ENCODE results near the gene TPPP2.
A peak's percentile ranks its signal among the peaks of the same experiment; 100 is the strongest.
"Not testable (repeated sequence)": the region's sequence is repeated elsewhere in the genome, so short reads cannot be mapped to it uniquely, and the experiment has no call there.

Gene TPPP2

GRCh38 chr14:20999591-20999990, 30.4 kb upstream of the TPPP2 start:
- DNase-seq: no peak
- no peak for TF ChIP-seq POLR2A (IDR thresholded peaks at IDR 0.05; ENCODE audit: low read length)
- no peak for TF ChIP-seq GATA1 (IDR thresholded peaks at IDR 0.05; ENCODE audit: low read depth, low read length)

DNA sequence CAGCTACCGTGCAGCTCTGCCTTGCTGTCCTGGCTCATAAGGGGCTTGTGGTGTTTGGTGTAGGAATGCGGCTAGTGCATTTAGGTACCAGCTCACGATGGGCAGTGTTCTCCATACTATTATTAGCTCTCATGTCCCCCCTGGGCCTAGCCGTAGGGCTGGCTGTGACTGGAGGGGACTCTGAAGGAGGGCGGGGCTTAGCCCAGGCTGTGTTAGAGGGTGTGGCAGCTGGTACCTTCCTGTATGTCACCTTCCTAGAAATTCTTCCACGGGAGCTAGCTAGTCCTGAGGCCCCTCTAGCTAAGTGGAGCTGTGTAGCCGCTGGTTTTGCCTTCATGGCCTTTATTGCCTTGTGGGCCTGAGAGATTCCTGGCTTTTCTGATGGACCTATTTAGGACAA, 28.8 kb upstream of the TPPP2 start:
- no peak for DNase-seq
- TF ChIP-seq GATA1 (IDR thresholded peaks at IDR 0.05; ENCODE audit: low read depth, low read length) (no peak), POLR2A (IDR thresholded peaks at IDR 0.05; ENCODE audit: low read length) (no peak)

GRCh38 chr14:21003788-21004346, 26.1 kb upstream of the TPPP2 start:
- TF ChIP-seq GATA1 (IDR thresholded peaks at IDR 0.05; ENCODE audit: low read depth, low read length): no peak
- no peak for TF ChIP-seq POLR2A (IDR thresholded peaks at IDR 0.05; ENCODE audit: low read length)

DNA sequence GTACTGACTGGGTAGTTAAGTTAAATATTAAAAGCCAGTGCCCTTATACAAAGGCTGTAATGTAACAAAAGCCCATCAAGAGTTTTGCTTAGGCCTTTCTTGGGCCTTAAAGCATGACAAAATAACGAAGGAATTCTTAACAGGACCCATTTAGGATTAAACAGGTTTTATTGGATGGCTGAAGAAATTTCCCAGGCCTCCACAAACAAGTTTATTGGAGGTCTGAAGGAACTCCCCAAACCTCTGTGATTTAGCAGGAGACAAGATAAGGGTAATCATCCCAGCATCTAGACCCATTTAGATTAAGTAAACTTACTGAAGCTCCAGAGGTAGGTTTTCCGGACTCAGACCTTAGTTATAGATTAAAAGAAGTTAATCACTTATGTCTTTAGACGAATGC, 20.3 kb upstream of the TPPP2 start:
- DNase-seq: not testable (repeated sequence)

More at GRCh38 chr14:21003788-21004346, 26.1 kb upstream of the TPPP2 start:
- no peak for DNase-seq

DNA sequence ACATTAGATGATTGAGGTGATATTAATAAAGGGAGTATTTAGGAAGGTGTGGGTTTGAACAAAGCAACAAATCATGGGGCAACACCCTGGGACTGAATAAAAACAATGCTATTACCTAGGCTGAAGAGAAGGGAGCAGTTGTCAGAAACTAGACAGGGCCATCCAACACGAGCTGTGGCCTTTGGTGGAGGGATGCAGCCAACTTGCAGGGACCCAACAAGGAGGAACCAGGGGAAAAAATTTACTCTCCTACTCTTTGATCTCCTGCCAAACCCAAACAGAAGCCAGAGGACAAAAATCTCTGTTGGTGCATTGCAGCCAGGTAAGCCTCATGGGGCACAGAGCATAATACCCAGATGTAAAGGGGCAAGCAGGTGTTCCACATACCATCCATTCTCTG, 18.9 kb upstream of the TPPP2 start:
- TF ChIP-seq POLR2A (IDR thresholded peaks at IDR 0.05; ENCODE audit: low read length) (no peak), GATA1 (IDR thresholded peaks at IDR 0.05; ENCODE audit: low read depth, low read length) (no peak)
- DNase-seq: no peak

- DNase-seq: peak; percentile 79 to 91
- no peak for TF ChIP-seq POLR2A (IDR thresholded peaks at IDR 0.05; ENCODE audit: low read length)
These were observed 15.2 kb upstream of the TPPP2 start for GRCh38 chr14:21014761-21015190.

DNA sequence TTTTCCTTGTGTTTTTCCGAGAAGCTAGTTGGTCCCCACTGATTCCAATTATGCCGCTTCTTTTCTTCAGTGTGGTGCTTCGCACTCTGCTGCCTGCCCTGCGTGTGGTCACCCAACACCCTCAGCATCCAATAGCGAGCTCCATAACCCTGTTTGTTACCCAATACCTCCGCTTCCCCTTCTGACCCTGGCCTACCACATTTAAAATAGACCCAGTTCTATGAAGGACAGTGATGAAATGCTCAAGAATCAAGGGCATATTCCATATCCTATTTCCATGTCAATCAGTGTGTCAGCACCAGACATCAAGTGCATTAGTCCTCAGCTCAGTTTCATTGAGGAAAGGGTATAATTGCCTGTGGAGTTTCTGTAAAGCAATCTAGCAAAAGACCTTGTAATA, 14.7 kb upstream of the TPPP2 start:
- no peak for DNase-seq
- TF ChIP-seq GATA1 (IDR thresholded peaks at IDR 0.05; ENCODE audit: low read depth, low read length) (no peak), POLR2A (IDR thresholded peaks at IDR 0.05; ENCODE audit: low read length) (no peak)

GRCh38 chr14:21016413-21017190, 13.4 kb upstream of the TPPP2 start:
- no peak for DNase-seq
- TF ChIP-seq POLR2A (IDR thresholded peaks at IDR 0.05; ENCODE audit: low read length) (no peak), GATA1 (IDR thresholded peaks at IDR 0.05; ENCODE audit: low read depth, low read length) (no peak)

- no peak for TF ChIP-seq GATA1 (IDR thresholded peaks at IDR 0.05; ENCODE audit: low read depth, low read length)
- no peak for DNase-seq
These were observed 12.3 kb upstream of the TPPP2 start for GRCh38 chr14:21017528-21018245.

DNA sequence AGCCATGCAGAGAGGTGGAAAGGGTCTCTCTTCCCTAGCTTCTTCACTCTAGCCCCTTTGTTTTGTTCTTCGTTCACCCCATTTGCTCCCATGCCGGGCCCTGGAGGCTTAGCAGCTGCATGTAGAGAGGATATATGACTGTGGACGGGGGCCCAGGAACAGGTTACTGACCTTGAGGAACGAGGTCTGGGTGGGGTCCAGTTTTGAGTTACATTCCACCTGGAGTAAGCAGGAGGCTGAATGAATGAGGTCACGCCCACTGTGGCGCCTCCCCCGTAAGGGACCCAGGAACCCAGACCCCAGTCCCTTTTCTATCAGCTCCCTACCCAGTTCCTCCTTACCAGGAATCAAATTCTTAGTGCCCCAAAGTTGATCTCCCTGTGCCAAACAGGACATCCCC, 11.7 kb upstream of the TPPP2 start:
- no peak for DNase-seq
- no peak for TF ChIP-seq GATA1 (IDR thresholded peaks at IDR 0.05; ENCODE audit: low read depth, low read length)
- TF ChIP-seq POLR2A (IDR thresholded peaks at IDR 0.05; ENCODE audit: low read length): no peak

DNA sequence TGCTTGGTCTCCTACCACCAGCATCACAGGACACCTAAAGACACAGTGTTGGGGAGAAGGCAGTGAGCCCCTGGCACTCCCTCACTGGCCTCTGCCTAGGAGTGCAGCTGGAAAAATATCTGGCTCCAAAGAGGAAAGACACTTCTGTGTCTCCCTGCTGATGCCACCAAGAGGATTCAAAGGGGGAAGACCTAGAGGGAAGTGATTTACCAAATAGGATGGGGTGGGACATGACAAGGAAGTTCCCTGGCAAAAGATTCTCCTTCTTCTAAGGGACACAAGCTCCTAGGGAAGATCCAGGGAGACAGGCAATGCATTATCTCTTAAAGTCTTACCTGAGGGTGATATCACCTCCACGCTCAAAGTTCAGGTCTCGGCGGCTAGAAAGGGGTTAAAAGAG, 11.2 kb upstream of the TPPP2 start:
- TF ChIP-seq GATA1 (IDR thresholded peaks at IDR 0.05; ENCODE audit: low read depth, low read length) (no peak), POLR2A (IDR thresholded peaks at IDR 0.05; ENCODE audit: low read length) (no peak)
- no peak for DNase-seq

- TF ChIP-seq POLR2A (IDR thresholded peaks at IDR 0.05; ENCODE audit: low read length): no peak
- no peak for TF ChIP-seq GATA1 (IDR thresholded peaks at IDR 0.05; ENCODE audit: low read depth, low read length)
- no peak for DNase-seq
These were observed 10.7 kb upstream of the TPPP2 start for GRCh38 chr14:21019366-21019765.

- TF ChIP-seq GATA1 (IDR thresholded peaks at IDR 0.05; ENCODE audit: low read depth, low read length) (no peak), POLR2A (IDR thresholded peaks at IDR 0.05; ENCODE audit: low read length) (no peak)
- DNase-seq: no peak
These were observed 9.0 kb upstream of the TPPP2 start for GRCh38 chr14:21020977-21021545.

GRCh38 chr14:21022686-21023085, 7.3 kb upstream of the TPPP2 start:
- no peak for DNase-seq
- no peak for TF ChIP-seq GATA1 (IDR thresholded peaks at IDR 0.05; ENCODE audit: low read depth, low read length)
- no peak for TF ChIP-seq POLR2A (IDR thresholded peaks at IDR 0.05; ENCODE audit: low read length)

Measured in erythroblast (primary cell).